Measurements from ENCODE around the gene CDH23. TPM values are rescaled to one million over a fixed set of nuclear protein-coding genes. Genes with fewer than 3 reads are reported as not detected.
A peak's percentile ranks its signal among the peaks of the same experiment; 100 is the strongest.

CDH23 gene
- total RNA-seq, 4 donors from 2014 or later = 2.9 to 16.1 (median 5.9) TPM

GRCh38 chr10:71829171-71829570 lies 432.5 kb downstream of the CDH23 start:
- H3K4me3 ChIP-seq = no peak overlapping the region
- DNase-seq = no peak
- H3K36me3 ChIP-seq = peaks cover 0 to 72% (median 35%) of the 10 kb centered on the region in 4 donors
- H3K4me1 ChIP-seq = peaks cover 0 to 12% (median 0%) of the 10 kb centered on the region in 4 donors
- H3K27me3 ChIP-seq = no peaks in the 10 kb centered on the region
- 59 to 66% methylated on average over 2 to 5 of the region's 5 CpGs for WGBS, 2 donors (ENCODE audit: low coverage in 1 of 2)
- in situ Hi-C loops (cut with MboI; ENCODE audit: low pct_ligation_motif_present in 1 of 4, low pct_unique_long_range_greater_than_20kb in 1 of 4, low sequenced_read_pairs in 3 of 4) = no loop called here
- intact Hi-C loops (cut with DNase I; ENCODE audit: low total_unique reads) = loop anchor here (5.0 kb wide), 1 partner anchor 1063 kb away; the partner anchor contains the start of gene OIT3
- TF ChIP-seq CTCF (IDR thresholded peaks at IDR 0.05) (no peak), POLR2AphosphoS5 (IDR thresholded peaks at IDR 0.05) (no peak), POLR2A (IDR thresholded peaks at IDR 0.05) (no peak), EP300 (IDR thresholded peaks at IDR 0.05; ENCODE audit: low read depth) (no peak)
- H3K9me3 ChIP-seq = no peaks in the 10 kb centered on the region
- H3K27ac ChIP-seq = no peak overlapping the region

DNA sequence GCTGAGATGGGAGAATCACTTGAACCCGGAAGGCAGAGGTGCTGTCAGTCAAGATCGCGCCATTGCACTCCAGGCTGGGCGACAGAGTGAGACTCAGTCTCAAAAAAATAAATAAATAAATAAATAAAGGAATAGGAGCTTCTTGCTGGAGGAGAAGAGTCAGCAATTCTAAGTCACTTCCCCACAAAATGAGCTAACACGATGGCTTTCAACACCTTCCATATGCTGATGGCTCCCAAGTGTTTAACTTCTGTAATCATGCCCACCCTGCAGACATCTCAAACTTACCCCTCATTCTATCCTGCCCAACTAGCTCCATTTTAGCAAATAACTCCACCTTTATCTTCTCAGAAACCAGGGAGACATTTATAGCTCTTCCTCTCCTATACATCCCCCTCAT lies 433.2 kb downstream of the CDH23 start:
- DNase-seq = no peak
- intact Hi-C loops (cut with DNase I; ENCODE audit: low total_unique reads) = loop anchor here (5.0 to 10.0 kb wide), 2 partner anchors 65 to 1062 kb away; partner anchors contain the start of gene OIT3
- 87 to 98% methylated on average over 4 to 5 of the region's 5 CpGs for WGBS, 2 donors (ENCODE audit: low coverage in 1 of 2)
- peaks cover 0 to 66% (median 32%) of the 10 kb centered on the region in 4 donors for H3K36me3 ChIP-seq
- no peak overlapping the region for H3K27ac ChIP-seq
- no peak overlapping the region for H3K4me3 ChIP-seq
- no peaks in the 10 kb centered on the region for H3K27me3 ChIP-seq
- in situ Hi-C loops (cut with MboI; ENCODE audit: low pct_ligation_motif_present in 1 of 4, low pct_unique_long_range_greater_than_20kb in 1 of 4, low sequenced_read_pairs in 3 of 4) = no loop called here
- H3K9me3 ChIP-seq = no peaks in the 10 kb centered on the region
- peaks cover 0 to 12% (median 0%) of the 10 kb centered on the region in 4 donors for H3K4me1 ChIP-seq
- no peak for TF ChIP-seq POLR2A (IDR thresholded peaks at IDR 0.05)
- TF ChIP-seq CTCF (IDR thresholded peaks at IDR 0.05) = no peak
- no peak for TF ChIP-seq EP300 (IDR thresholded peaks at IDR 0.05; ENCODE audit: low read depth)
- TF ChIP-seq POLR2AphosphoS5 (IDR thresholded peaks at IDR 0.05) = no peak

DNA sequence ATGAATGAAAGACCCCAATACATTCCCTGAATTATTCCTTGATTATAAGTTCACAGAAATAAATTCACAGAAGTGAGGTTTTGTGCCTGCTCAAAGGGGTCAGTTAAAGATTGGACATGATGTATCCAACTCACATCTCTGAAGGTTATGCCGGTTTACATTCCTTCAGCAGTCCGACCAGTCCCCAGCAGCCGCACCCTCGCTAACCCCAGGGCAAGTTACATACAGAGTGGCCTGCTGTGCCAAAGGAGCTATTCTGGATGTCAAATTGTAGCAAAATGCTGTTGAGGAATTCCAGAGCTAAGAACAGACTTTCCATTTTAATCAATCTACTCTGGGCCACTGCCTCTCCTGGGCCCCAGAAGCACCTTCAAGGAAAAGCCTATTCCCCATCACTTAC lies 434.0 kb downstream of the CDH23 start:
- in situ Hi-C loops (cut with MboI; ENCODE audit: low pct_ligation_motif_present in 1 of 4, low pct_unique_long_range_greater_than_20kb in 1 of 4, low sequenced_read_pairs in 3 of 4) = no loop called here
- Histone ChIP-seq H3K4me1 (peaks cover 0 to 15% (median under 1%) of the 10 kb centered on the region in 4 donors), H3K27me3 (no peaks in the 10 kb centered on the region), H3K27ac (no peak overlapping the region), H3K36me3 (peaks cover 0 to 57% (median 28%) of the 10 kb centered on the region in 4 donors), H3K9me3 (no peaks in the 10 kb centered on the region), H3K4me3 (no peak overlapping the region)
- no peak for DNase-seq
- TF ChIP-seq POLR2AphosphoS5 (IDR thresholded peaks at IDR 0.05) (no peak), EP300 (IDR thresholded peaks at IDR 0.05; ENCODE audit: low read depth) (no peak), POLR2A (IDR thresholded peaks at IDR 0.05) (no peak), CTCF (IDR thresholded peaks at IDR 0.05) (no peak)
- WGBS, 2 donors (ENCODE audit: low coverage in 1 of 2) = 71% methylated on average over 4 of the region's 4 CpGs; no CpG with 5 or more reads in 1 of the 2 donors
- intact Hi-C loops (cut with DNase I; ENCODE audit: low total_unique reads) = loop anchor here (10.0 kb wide), 1 partner anchor 64 kb away; no protein-coding TSS in a partner anchor

DNA sequence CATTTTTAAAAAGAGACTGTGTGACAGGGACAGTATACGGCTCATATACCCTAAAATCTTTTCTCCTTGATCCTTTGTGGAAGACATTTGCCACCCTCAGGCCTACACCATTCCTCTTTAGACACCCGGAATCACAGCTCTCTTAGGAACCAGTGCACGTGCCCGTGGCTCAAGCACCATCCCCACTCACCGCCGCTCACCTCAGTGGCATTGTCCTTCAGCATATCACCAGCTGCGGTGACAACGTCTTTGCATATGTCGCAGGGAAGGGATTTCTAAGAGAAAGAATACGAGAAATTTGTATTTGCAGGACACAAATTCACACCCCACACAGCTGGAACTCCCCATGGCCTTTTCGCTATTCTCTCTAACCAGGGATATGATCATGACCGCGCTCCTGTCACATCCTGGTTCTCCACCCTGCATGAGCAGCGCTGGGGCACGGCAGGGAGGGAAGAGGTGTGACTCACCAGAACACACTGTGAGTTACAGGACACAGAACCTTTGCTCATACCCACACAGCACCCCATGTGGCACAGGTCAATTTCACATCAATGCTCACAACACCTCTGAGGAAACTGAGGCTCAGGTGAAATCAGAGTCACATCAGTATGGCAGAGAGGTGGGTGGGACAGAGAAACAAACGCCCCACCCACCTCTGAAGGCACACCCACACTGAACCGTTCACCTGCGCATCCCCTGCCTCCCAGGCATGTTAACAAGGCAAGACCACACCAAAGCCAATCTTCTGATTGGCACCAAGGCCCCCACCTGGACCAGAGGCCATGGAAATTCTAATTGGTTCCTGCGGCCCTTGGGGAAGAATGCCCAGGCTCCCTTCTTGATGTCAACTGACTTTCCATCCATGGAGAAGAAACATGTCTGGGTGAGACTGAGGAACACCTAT lies 435.2 kb downstream of the CDH23 start:
- Histone ChIP-seq H3K27ac (no peak overlapping the region), H3K9me3 (no peaks in the 10 kb centered on the region), H3K27me3 (no peaks in the 10 kb centered on the region), H3K4me1 (peaks cover 7 to 27% (median 11%) of the 10 kb centered on the region in 4 donors), H3K36me3 (peaks cover 0 to 46% (median 22%) of the 10 kb centered on the region in 4 donors), H3K4me3 (no peak overlapping the region)
- in situ Hi-C loops (cut with MboI; ENCODE audit: low pct_ligation_motif_present in 1 of 4, low pct_unique_long_range_greater_than_20kb in 1 of 4, low sequenced_read_pairs in 3 of 4) (no loop called here), intact Hi-C loops (cut with DNase I; ENCODE audit: low total_unique reads) (loop anchor here (10.0 kb wide), 1 partner anchor 63 kb away; no protein-coding TSS in a partner anchor)
- 90 to 97% methylated on average over 7 to 19 of the region's 19 CpGs for WGBS, 2 donors (ENCODE audit: low coverage in 1 of 2)
- TF ChIP-seq EP300 (IDR thresholded peaks at IDR 0.05; ENCODE audit: low read depth) (no peak), POLR2AphosphoS5 (IDR thresholded peaks at IDR 0.05) (peak in 1 of 3 donors; percentile 7)
- peak; percentile 42 for DNase-seq

Data from transverse colon (tissue), 4 donors.